Transverse colon (tissue), 4 donors: Measurements from ENCODE around the gene CCDC63. TPM values are rescaled to one million over a fixed set of nuclear protein-coding genes. Genes with fewer than 3 reads are reported as not detected.

Source experiments
- DNase-seq: peaks from one replicate; pipeline ENCODE4 v3.0.0-alpha.2; 2019
- H3K27ac ChIP-seq, 4 donors: fragments of 200-600 bp; sonication (generic); 2 replicates each; pipeline ENCODE4 v1.5.1; 2016 to 2018; ENCODE audit warnings: inconsistent platforms in 4 of 4
- H3K27me3 ChIP-seq: fragments of 200-600 bp; sonication (generic); 2 replicates; pipeline ENCODE4 v1.5.1; 2017; ENCODE audit warnings: inconsistent platforms
- H3K36me3 ChIP-seq, 4 donors: fragments of 200-600 bp; sonication (generic); 2 replicates each; pipeline ENCODE4 v1.5.1; 2017 to 2019; ENCODE audit warnings: inconsistent platforms in 4 of 4
- H3K4me1 ChIP-seq, 4 donors: fragments of 200-600 bp; sonication (generic); 2 replicates each; pipeline ENCODE4 v1.5.1; 2017 to 2020; ENCODE audit warnings: inconsistent platforms in 4 of 4
- H3K4me3 ChIP-seq, 4 donors: fragments of 200-600 bp; sonication (generic); 1 replicate in 1 of 4; 2 replicates in 3 of 4; pipeline versions ENCODE4 v1.5.1 to v1.6.1; 2017 to 2019; ENCODE audit warnings: inconsistent platforms in 4 of 4
- H3K9me3 ChIP-seq, 2 donors: fragments of 200-600 bp; sonication (generic); 2 replicates each; pipeline ENCODE4 v1.5.1; 2017 to 2019; ENCODE audit warnings: inconsistent platforms in 2 of 2
- CTCF ChIP-seq, 5 experiments: fragments of 200-600 bp in 3 of 5; fragments of 450-650 bp in 2 of 5; sonication (generic) in 3 of 5; IDR thresholded peaks; 1 replicate in 2 of 5; 2 replicates in 3 of 5; pipeline ENCODE4 v1.5.1; 2016 to 2017; ENCODE audit warnings: antibody characterized with exemption in 5 of 5, inconsistent platforms in 3 of 5, mild to moderate bottlenecking in 2 of 5, moderate library complexity in 1 of 5
- EP300 ChIP-seq: sonication (generic); formaldehyde crosslinking; IDR thresholded peaks from one replicate; pipeline ENCODE4 v1.6.1; 2017; ENCODE audit warnings: antibody characterized with exemption, low read depth
- POLR2A ChIP-seq: fragments of 450-650 bp; IDR thresholded peaks from one replicate; pipeline ENCODE4 v1.6.1; 2016; ENCODE audit warnings: antibody characterized with exemption, mild to moderate bottlenecking, moderate library complexity
- POLR2AphosphoS5 ChIP-seq, 3 donors: sonication (generic); formaldehyde crosslinking; IDR thresholded peaks; one replicate each; pipeline ENCODE4 v1.6.1; 2016; ENCODE audit warnings: antibody characterized with exemption in 3 of 3
- WGBS, 2 donors: methylation state at CpG; one replicate each; pipeline ENCODE4 v1.1.5; 2018; ENCODE audit warnings: low coverage in 1 of 2; 5-methylcytosine and 5-hydroxymethylcytosine counted together
- in situ Hi-C, 4 donors: fragments of 200-750 bp; cut with MboI; loops; one replicate each; pipeline versions ENCODE4 v1.15.0 to v1.15.1; 2017; ENCODE audit warnings: low sequenced_read_pairs in 3 of 4, low pct_ligation_motif_present in 1 of 4, low pct_unique_long_range_greater_than_20kb in 1 of 4
- intact Hi-C: fragments of 100-400 bp; cut with DNase I; formaldehyde crosslinking; loops from one replicate; pipeline ENCODE4 v1.15.1; 2023; ENCODE audit warnings: low total_unique reads
- total RNA-seq, 4 donors: library from RNA; depleted of rRNA; stranded (reverse); fragments of >200 nt; gene quantifications; one replicate each; pipeline ENCODE4 v1.1.0, GENCODE V29; 2016

Gene CCDC63
- total RNA-seq, 4 donors from 2014 or later: not detected

- Histone ChIP-seq H3K27ac (no peak overlapping the region), H3K4me3 (no peak overlapping the region), H3K9me3 (no peaks in the 10 kb centered on the region), H3K27me3 (peaks cover 8% of the 10 kb centered on the region), H3K36me3 (no peaks in the 10 kb centered on the region), H3K4me1 (no peaks in the 10 kb centered on the region)
- in situ Hi-C loops: loop anchor here in 3 of 4 donors (25.0 kb wide), 2 partner anchors 129 to 379 kb away; partner anchors contain the start of genes ARPC3 (in 2 of the 3), FAM216A (in 2 of the 3) and GPN3 (in 2 of the 3)
- TF ChIP-seq EP300: no peak
- no peak for TF ChIP-seq CTCF (IDR thresholded peaks at IDR 0.05)
- TF ChIP-seq POLR2AphosphoS5 (IDR thresholded peaks at IDR 0.05): no peak
- no peak for TF ChIP-seq POLR2A
- 76 to 88% methylated on average over 2 to 6 of the region's 6 CpGs for WGBS, 2 donors
- intact Hi-C loops: no loop called here
- no peak for DNase-seq
Observed at GRCh38 chr12:110841007-110841406, 5.8 kb upstream of the CCDC63 start.

GRCh38 chr12:110844131-110844530 lies 2.7 kb upstream of the CCDC63 start:
- Histone ChIP-seq H3K4me1 (peaks cover 0 to 8% (median 2%) of the 10 kb centered on the region in 4 donors), H3K27ac (no peak overlapping the region), H3K9me3 (no peaks in the 10 kb centered on the region), H3K4me3 (no peak overlapping the region), H3K27me3 (peaks cover 30% of the 10 kb centered on the region), H3K36me3 (no peaks in the 10 kb centered on the region)
- TF ChIP-seq EP300: no peak
- TF ChIP-seq POLR2AphosphoS5 (IDR thresholded peaks at IDR 0.05): no peak
- TF ChIP-seq POLR2A: no peak
- no peak for TF ChIP-seq CTCF (IDR thresholded peaks at IDR 0.05)
- intact Hi-C loops: no loop called here
- in situ Hi-C loops: loop anchor here in 3 of 4 donors (25.0 kb wide), 2 partner anchors 132 to 382 kb away; partner anchors contain the start of genes ARPC3 (in 2 of the 3), FAM216A (in 2 of the 3) and GPN3 (in 2 of the 3)
- 48 to 85% methylated on average over 3 of the region's 3 CpGs for WGBS, 2 donors
- DNase-seq: no peak

- intact Hi-C loops (no loop called here), in situ Hi-C loops (loop anchor here in 3 of 4 donors (25.0 kb wide), 2 partner anchors 132 to 382 kb away; partner anchors contain the start of genes ARPC3 (in 2 of the 3), FAM216A (in 2 of the 3) and GPN3 (in 2 of the 3))
- DNase-seq: no peak
- H3K4me1 ChIP-seq: peaks cover 0 to 8% (median 2%) of the 10 kb centered on the region in 4 donors
- H3K9me3 ChIP-seq: no peaks in the 10 kb centered on the region
- no peak overlapping the region for H3K27ac ChIP-seq
- no peaks in the 10 kb centered on the region for H3K36me3 ChIP-seq
- WGBS, 2 donors: 56 to 77% methylated on average over 9 to 15 of the region's 15 CpGs
- peaks cover 30% of the 10 kb centered on the region for H3K27me3 ChIP-seq
- H3K4me3 ChIP-seq: no peak overlapping the region
- TF ChIP-seq POLR2A: no peak
- TF ChIP-seq CTCF (IDR thresholded peaks at IDR 0.05): no peak
- no peak for TF ChIP-seq EP300
- TF ChIP-seq POLR2AphosphoS5 (IDR thresholded peaks at IDR 0.05): no peak
Observed at GRCh38 chr12:110844551-110845338, 2.0 kb upstream of the CCDC63 start.

- in situ Hi-C loops (loop anchor here in 3 of 4 donors (25.0 kb wide), 2 partner anchors 133 to 383 kb away; partner anchors contain the start of genes ARPC3 (in 2 of the 3), FAM216A (in 2 of the 3) and GPN3 (in 2 of the 3)), intact Hi-C loops (no loop called here)
- Histone ChIP-seq H3K27ac (no peak overlapping the region), H3K4me3 (no peak overlapping the region), H3K36me3 (no peaks in the 10 kb centered on the region), H3K9me3 (no peaks in the 10 kb centered on the region), H3K4me1 (peaks cover 0 to 8% (median 2%) of the 10 kb centered on the region in 4 donors), H3K27me3 (peaks cover 30% of the 10 kb centered on the region)
- WGBS, 2 donors: 73 to 79% methylated on average over 2 to 4 of the region's 4 CpGs
- TF ChIP-seq CTCF (IDR thresholded peaks at IDR 0.05): no peak
- TF ChIP-seq POLR2A: no peak
- no peak for TF ChIP-seq EP300
- TF ChIP-seq POLR2AphosphoS5 (IDR thresholded peaks at IDR 0.05): no peak
- no peak for DNase-seq
Observed at GRCh38 chr12:110845339-110845682, 1.5 kb upstream of the CCDC63 start.
